Measurements from ENCODE around the gene TADA2A. TPM values are rescaled to one million over a fixed set of nuclear protein-coding genes. Genes with fewer than 3 reads are reported as not detected.

TADA2A gene
- total and polyA plus RNA-seq, 7 experiments from 2014 or later: 7.4 to 41.3 (median 19.4) TPM

GRCh38 chr17:37476431-37477120 lies 69.9 kb downstream of the TADA2A start:
- H3K9me3 Mint-ChIP-seq: no peaks in the 10 kb centered on the region
- ATAC-seq (no peak), DNase-seq (no peak)
- ChIA-PET CTCF (no interaction called here), POLR2A (no interaction called here)
- H3K27me3 Mint-ChIP-seq: no peaks in the 10 kb centered on the region
- no peaks in the 10 kb centered on the region for H3K27me3 ChIP-seq (ENCODE audit: control insufficient read depth in 2 of 2, insufficient read depth in 2 of 2, low read length in 2 of 2)
- H3K4me1 ChIP-seq (ENCODE audit: control insufficient read depth in 2 of 2, insufficient read depth in 2 of 2, low read length in 2 of 2): no peaks in the 10 kb centered on the region
- H3K4me3 Mint-ChIP-seq: no peak overlapping the region
- H3K27ac Mint-ChIP-seq: peak overlapping the region in 1 of 9 donors; percentile 63
- peaks cover 4 to 44% (median 17%) of the 10 kb centered on the region in 5 donors for H3K36me3 Mint-ChIP-seq
- no peak overlapping the region for H3K27ac ChIP-seq (ENCODE audit: low read depth, low read length)
- H3K36me3 ChIP-seq (ENCODE audit: control insufficient read depth in 2 of 3, insufficient read depth in 3 of 3, low read length in 3 of 3): peaks cover 6 to 58% (median 15%) of the 10 kb centered on the region in 3 experiments
- intact Hi-C loops (cut with micrococcal nuclease): no loop called here
- H3K9me3 ChIP-seq (ENCODE audit: control insufficient read depth in 2 of 3, low read length in 3 of 3): no peaks in the 10 kb centered on the region
- H3K4me3 ChIP-seq (ENCODE audit: low read length): no peak overlapping the region
- no peaks in the 10 kb centered on the region for H3K4me1 Mint-ChIP-seq

DNA sequence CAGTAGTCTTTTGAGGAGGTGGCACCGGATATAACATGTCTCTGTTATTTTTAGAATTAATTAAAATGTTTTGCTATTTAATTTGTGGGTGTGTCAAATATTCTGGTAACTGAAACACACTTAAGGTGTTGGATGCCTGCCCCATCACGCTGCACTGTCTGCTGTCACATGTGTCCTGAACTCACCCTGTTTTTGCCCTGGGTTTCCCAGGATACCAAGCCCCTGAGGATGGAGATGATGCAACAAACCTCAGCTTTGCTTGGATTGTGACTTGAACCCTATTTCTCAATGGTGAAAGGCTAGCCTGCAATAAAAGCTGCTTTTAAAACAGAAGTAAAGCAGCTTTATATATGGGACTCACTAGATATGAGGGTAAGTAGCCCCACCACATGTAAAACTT lies 71.5 kb downstream of the TADA2A start:
- H3K36me3 ChIP-seq (ENCODE audit: control insufficient read depth in 2 of 3, insufficient read depth in 3 of 3, low read length in 3 of 3): peaks cover 6 to 50% (median 15%) of the 10 kb centered on the region in 3 experiments
- ChIA-PET CTCF (no interaction called here), POLR2A (no interaction called here)
- no peak overlapping the region for H3K27ac Mint-ChIP-seq
- no peaks in the 10 kb centered on the region for H3K27me3 ChIP-seq (ENCODE audit: control insufficient read depth in 2 of 2, insufficient read depth in 2 of 2, low read length in 2 of 2)
- H3K4me1 Mint-ChIP-seq: peaks cover 0 to 2% (median 0%) of the 10 kb centered on the region in 7 donors
- no peak for ATAC-seq
- H3K27me3 Mint-ChIP-seq: no peaks in the 10 kb centered on the region
- H3K9me3 ChIP-seq (ENCODE audit: control insufficient read depth in 2 of 3, low read length in 3 of 3): no peaks in the 10 kb centered on the region
- intact Hi-C loops (cut with micrococcal nuclease): no loop called here
- H3K9me3 Mint-ChIP-seq: no peaks in the 10 kb centered on the region
- peaks cover 4 to 41% (median 13%) of the 10 kb centered on the region in 5 donors for H3K36me3 Mint-ChIP-seq
- DNase-seq: no peak
- no peak overlapping the region for H3K27ac ChIP-seq (ENCODE audit: low read depth, low read length)
- no peaks in the 10 kb centered on the region for H3K4me1 ChIP-seq (ENCODE audit: control insufficient read depth in 2 of 2, insufficient read depth in 2 of 2, low read length in 2 of 2)
- H3K4me3 Mint-ChIP-seq: no peak overlapping the region
- H3K4me3 ChIP-seq (ENCODE audit: low read length): no peak overlapping the region

DNA sequence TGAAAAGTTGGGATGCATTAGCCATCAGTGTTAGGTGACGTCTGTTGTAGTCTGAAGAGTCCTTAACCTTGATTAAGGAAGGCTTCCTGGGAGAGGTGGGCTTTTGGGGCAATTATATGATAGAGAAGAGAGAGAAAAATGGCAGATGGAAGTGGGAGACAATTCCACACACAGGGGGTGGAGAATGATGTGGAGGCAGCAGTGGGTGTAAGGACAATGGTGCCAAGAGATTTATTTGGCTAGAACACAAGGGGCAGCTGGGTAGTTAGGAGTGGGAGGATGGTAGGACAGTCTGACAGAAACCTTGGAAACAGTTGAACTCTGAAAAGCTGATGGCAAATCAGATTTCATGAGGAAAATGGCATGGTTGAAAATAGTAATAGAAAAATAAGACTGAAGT lies 72.3 kb downstream of the TADA2A start:
- ChIA-PET POLR2A (no interaction called here), CTCF (no interaction called here)
- Mint-ChIP-seq H3K27ac (peak overlapping the region in 1 of 9 donors; percentile 23), H3K27me3 (no peaks in the 10 kb centered on the region), H3K36me3 (peaks cover 4 to 33% (median 9%) of the 10 kb centered on the region in 5 donors), H3K4me3 (no peak overlapping the region), H3K9me3 (no peaks in the 10 kb centered on the region), H3K4me1 (peaks cover 0 to 9% (median 0%) of the 10 kb centered on the region in 7 donors)
- Histone ChIP-seq H3K4me1 (ENCODE audit: control insufficient read depth in 2 of 2, insufficient read depth in 2 of 2, low read length in 2 of 2) (no peaks in the 10 kb centered on the region), H3K27me3 (ENCODE audit: control insufficient read depth in 2 of 2, insufficient read depth in 2 of 2, low read length in 2 of 2) (no peaks in the 10 kb centered on the region), H3K4me3 (ENCODE audit: low read length) (no peak overlapping the region), H3K36me3 (ENCODE audit: control insufficient read depth in 2 of 3, insufficient read depth in 3 of 3, low read length in 3 of 3) (peaks cover 6 to 42% (median 10%) of the 10 kb centered on the region in 3 experiments), H3K9me3 (ENCODE audit: control insufficient read depth in 2 of 3, low read length in 3 of 3) (no peaks in the 10 kb centered on the region), H3K27ac (ENCODE audit: low read depth, low read length) (no peak overlapping the region)
- ATAC-seq (no peak), DNase-seq (no peak)
- intact Hi-C loops (cut with micrococcal nuclease): no loop called here

DNA sequence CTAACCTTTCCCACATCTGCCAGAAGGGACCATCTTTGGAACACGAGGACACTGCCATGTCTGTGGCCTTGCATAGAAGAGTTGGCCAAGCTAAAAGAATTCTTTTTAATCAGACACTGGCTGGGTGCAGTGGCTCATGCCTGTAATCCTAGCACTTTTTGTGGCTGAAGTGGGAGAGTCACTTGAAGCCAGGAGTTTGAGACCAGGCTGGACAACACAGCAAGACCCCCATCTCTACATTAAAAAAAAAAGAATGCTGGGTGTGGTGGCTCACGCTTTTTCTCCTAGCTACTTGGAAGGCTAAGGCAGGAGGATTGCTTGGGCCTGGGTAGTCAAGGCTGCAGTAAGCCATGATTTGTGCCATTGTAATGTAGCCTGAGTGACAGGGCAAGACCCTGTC lies 73.7 kb downstream of the TADA2A start:
- no peaks in the 10 kb centered on the region for H3K9me3 ChIP-seq (ENCODE audit: control insufficient read depth in 2 of 3, low read length in 3 of 3)
- no peak for ATAC-seq
- peaks cover 0 to 9% (median 0%) of the 10 kb centered on the region in 7 donors for H3K4me1 Mint-ChIP-seq
- H3K9me3 Mint-ChIP-seq: no peaks in the 10 kb centered on the region
- ChIA-PET POLR2A (no interaction called here), CTCF (no interaction called here)
- H3K4me3 Mint-ChIP-seq: no peak overlapping the region
- H3K27me3 Mint-ChIP-seq: no peaks in the 10 kb centered on the region
- H3K36me3 Mint-ChIP-seq: peaks cover 4 to 28% (median 9%) of the 10 kb centered on the region in 5 donors
- H3K27ac Mint-ChIP-seq: no peak overlapping the region
- no peaks in the 10 kb centered on the region for H3K27me3 ChIP-seq (ENCODE audit: control insufficient read depth in 2 of 2, insufficient read depth in 2 of 2, low read length in 2 of 2)
- intact Hi-C loops (cut with micrococcal nuclease): no loop called here
- no peaks in the 10 kb centered on the region for H3K4me1 ChIP-seq (ENCODE audit: control insufficient read depth in 2 of 2, insufficient read depth in 2 of 2, low read length in 2 of 2)
- peaks cover 5 to 33% (median 6%) of the 10 kb centered on the region in 3 experiments for H3K36me3 ChIP-seq (ENCODE audit: control insufficient read depth in 2 of 3, insufficient read depth in 3 of 3, low read length in 3 of 3)
- no peak overlapping the region for H3K4me3 ChIP-seq (ENCODE audit: low read length)
- DNase-seq: no peak
- no peak overlapping the region for H3K27ac ChIP-seq (ENCODE audit: low read depth, low read length)

DNA sequence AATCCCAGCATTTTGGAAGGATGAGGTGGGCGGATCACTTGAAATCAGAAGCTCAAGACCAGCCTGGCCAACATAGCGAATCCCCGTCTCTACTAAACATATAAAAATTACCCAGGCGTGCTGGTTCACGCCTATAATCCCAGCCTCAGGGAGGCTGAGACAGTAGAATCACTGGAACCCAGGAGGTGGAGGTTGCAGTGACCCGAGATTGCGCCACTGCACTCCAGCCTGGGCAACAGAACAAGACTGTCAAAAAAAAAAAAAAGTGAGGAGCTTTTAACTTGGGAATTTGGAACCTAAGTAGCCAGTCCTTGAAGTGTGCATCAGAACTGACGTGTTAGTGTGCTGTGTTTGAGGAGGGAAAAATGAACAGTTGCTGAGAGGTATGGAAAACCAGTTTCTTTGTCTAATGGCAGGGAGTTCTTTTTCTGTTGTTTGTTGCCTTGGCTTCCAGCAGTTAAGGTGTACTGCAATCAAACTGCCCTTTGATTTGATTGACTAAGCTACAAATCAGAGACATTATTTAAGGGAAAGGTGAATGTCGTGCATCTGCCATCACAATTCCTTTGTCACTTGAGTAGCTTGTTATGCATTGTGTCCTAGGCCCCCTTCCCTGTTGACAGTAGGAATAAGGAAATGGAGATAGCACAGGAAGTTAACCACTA lies 74.4 kb downstream of the TADA2A start:
- no peaks in the 10 kb centered on the region for H3K9me3 Mint-ChIP-seq
- Histone ChIP-seq H3K27me3 (ENCODE audit: control insufficient read depth in 2 of 2, insufficient read depth in 2 of 2, low read length in 2 of 2) (no peaks in the 10 kb centered on the region), H3K36me3 (ENCODE audit: control insufficient read depth in 2 of 3, insufficient read depth in 3 of 3, low read length in 3 of 3) (peaks cover 4 to 26% (median 6%) of the 10 kb centered on the region in 3 experiments), H3K27ac (ENCODE audit: low read depth, low read length) (no peak overlapping the region), H3K4me3 (ENCODE audit: low read length) (no peak overlapping the region), H3K4me1 (ENCODE audit: control insufficient read depth in 2 of 2, insufficient read depth in 2 of 2, low read length in 2 of 2) (no peaks in the 10 kb centered on the region), H3K9me3 (ENCODE audit: control insufficient read depth in 2 of 3, low read length in 3 of 3) (no peaks in the 10 kb centered on the region)
- peak overlapping the region in 3 of 9 donors; percentile 22 to 52 (median 31) for H3K27ac Mint-ChIP-seq
- ChIA-PET POLR2A (no interaction called here), CTCF (no interaction called here)
- DNase-seq (no peak), ATAC-seq (no peak)
- intact Hi-C loops (cut with micrococcal nuclease): no loop called here
- no peak overlapping the region for H3K4me3 Mint-ChIP-seq
- H3K4me1 Mint-ChIP-seq: peaks cover 0 to 11% (median 0%) of the 10 kb centered on the region in 7 donors
- H3K36me3 Mint-ChIP-seq: peaks cover 0 to 22% (median 9%) of the 10 kb centered on the region in 5 donors
- no peaks in the 10 kb centered on the region for H3K27me3 Mint-ChIP-seq

DNA sequence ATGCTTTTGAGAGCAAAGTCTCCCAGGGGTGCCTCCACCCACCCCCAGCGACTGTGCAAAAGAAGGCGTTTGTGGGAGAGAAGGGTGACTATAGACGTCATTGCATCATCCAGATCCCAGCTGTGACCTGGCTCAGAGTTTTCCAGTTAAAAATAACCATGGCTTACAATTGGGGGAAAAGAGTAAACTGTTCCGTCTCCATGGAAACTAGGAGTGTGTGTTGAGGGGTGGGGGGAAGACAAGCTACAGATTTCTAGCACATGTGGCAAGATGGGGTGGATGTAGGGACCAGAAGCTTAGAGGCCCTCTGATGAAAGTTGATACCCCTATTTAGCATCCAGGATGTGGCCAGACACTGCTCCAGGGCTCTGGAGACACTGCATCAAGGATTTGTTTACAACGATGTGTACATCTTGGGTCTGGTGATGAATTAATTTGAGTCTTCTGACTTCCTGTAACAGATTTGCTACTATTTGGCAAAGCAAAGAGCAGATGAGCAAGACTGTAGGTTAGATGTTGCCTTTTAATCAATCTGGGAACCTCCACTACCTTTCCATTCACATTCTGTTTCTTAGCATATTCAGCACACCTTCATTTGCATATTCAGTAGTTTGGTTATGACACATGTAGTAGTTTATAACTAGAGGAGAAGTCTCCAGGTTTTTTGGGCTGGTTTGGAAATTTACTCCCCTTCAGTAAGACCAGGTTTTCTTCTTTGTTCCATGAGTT lies 76.8 kb downstream of the TADA2A start:
- ChIA-PET POLR2A (no interaction called here), CTCF (no interaction called here)
- Histone ChIP-seq H3K9me3 (ENCODE audit: control insufficient read depth in 2 of 3, low read length in 3 of 3) (no peaks in the 10 kb centered on the region), H3K4me3 (ENCODE audit: low read length) (no peak overlapping the region), H3K27me3 (ENCODE audit: control insufficient read depth in 2 of 2, insufficient read depth in 2 of 2, low read length in 2 of 2) (no peaks in the 10 kb centered on the region), H3K27ac (ENCODE audit: low read depth, low read length) (no peak overlapping the region), H3K36me3 (ENCODE audit: control insufficient read depth in 2 of 3, insufficient read depth in 3 of 3, low read length in 3 of 3) (peaks cover 0 to 6% (median 0%) of the 10 kb centered on the region in 3 experiments), H3K4me1 (ENCODE audit: control insufficient read depth in 2 of 2, insufficient read depth in 2 of 2, low read length in 2 of 2) (peaks cover 5% of the 10 kb centered on the region in 2 donors)
- Mint-ChIP-seq H3K36me3 (peaks cover 0 to 7% (median 2%) of the 10 kb centered on the region in 5 donors), H3K9me3 (no peaks in the 10 kb centered on the region), H3K4me3 (no peak overlapping the region), H3K27ac (peak overlapping the region in 1 of 9 donors; percentile 16), H3K27me3 (peaks cover 0 to 3% (median 0%) of the 10 kb centered on the region in 5 donors), H3K4me1 (peaks cover 5 to 21% (median 6%) of the 10 kb centered on the region in 7 donors)
- intact Hi-C loops (cut with micrococcal nuclease): no loop called here
- ATAC-seq: no peak
- no peak for DNase-seq
